ENCODE results near the gene ELFN2.

DNA sequence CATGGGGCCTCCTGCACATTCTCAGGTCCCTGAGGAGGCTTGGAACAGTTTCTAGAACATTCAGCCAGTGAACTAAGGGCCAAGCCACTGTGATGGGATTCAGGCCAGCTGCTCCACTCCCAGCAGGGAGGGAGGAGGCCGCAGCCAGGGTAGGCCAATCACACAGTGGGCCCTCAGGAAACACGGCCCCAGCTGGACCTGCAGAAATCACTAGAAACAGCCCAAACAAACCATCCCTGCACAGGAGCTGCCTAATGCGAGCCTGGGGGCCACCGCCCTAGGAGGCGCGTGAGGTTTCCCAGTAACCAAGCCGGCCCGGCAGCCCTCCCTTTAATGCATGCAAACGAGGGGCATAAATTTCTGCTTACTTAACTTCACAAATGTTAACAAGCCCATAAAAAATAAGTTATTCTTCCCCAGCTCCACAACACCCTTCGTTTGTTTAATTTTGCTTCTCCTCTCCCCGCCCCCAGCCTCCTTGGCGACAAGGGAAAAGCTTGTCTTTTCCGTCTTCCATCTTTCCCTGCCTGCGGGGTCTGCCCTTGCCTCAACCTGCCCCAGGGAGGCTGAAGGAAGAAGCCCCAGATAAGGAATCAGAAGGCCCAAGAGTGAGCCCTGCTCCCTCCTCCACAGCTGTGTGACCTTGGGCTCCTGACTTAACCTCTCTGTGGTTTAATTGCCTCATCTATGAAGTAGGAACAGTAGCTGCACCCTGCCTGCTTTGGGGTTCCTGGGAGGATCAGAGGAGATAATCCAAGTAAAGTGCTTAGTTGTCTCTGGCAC is 25.7 kb downstream of the ELFN2 start:
- no peak for TF ChIP-seq POLR2AphosphoS5 (IDR thresholded peaks at IDR 0.05; ENCODE audit: low read depth, low read length)
- TF ChIP-seq, protein P1, sequence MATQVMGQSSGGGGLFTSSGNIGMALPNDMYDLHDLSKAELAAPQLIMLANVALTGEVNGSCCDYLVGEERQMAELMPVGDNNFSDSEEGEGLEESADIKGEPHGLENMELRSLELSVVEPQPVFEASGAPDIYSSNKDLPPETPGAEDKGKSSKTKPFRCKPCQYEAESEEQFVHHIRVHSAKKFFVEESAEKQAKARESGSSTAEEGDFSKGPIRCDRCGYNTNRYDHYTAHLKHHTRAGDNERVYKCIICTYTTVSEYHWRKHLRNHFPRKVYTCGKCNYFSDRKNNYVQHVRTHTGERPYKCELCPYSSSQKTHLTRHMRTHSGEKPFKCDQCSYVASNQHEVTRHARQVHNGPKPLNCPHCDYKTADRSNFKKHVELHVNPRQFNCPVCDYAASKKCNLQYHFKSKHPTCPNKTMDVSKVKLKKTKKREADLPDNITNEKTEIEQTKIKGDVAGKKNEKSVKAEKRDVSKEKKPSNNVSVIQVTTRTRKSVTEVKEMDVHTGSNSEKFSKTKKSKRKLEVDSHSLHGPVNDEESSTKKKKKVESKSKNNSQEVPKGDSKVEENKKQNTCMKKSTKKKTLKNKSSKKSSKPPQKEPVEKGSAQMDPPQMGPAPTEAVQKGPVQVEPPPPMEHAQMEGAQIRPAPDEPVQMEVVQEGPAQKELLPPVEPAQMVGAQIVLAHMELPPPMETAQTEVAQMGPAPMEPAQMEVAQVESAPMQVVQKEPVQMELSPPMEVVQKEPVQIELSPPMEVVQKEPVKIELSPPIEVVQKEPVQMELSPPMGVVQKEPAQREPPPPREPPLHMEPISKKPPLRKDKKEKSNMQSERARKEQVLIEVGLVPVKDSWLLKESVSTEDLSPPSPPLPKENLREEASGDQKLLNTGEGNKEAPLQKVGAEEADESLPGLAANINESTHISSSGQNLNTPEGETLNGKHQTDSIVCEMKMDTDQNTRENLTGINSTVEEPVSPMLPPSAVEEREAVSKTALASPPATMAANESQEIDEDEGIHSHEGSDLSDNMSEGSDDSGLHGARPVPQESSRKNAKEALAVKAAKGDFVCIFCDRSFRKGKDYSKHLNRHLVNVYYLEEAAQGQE (IDR thresholded peaks at IDR 0.05; ENCODE audit: insufficient read depth in 1 of 2, low read depth in 2 of 2, low read length in 2 of 2), result no peak

All from PFSK-1 (cell line).